Amniotic epithelial cell (primary cell): ENCODE data around the gene HACE1.

Experiments used
- DNase-seq: peaks from one replicate; pipeline ENCODE4 v3.0.0-alpha.2; 2010; ENCODE audit warnings: low read depth

HACE1 gene

DNA sequence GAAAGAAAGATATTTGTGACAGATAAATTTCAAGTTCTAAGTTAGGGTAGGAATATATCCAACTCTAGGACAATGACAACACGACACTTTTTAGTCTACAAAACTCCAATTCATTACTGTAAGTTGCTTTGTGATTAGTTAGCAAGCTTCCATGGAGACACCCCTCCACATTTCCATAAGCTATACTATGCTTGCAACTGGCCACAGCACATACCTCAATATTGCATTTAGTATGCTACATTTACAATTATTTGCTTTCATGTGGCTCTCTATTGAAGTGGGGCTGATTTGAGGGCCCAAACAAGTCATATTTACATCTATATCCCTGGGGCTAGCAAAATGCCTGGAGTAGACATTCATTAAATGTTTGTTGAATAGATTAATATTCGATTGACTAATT is 129.3 kb downstream of the HACE1 start:
- DNase-seq = no peak

DNA sequence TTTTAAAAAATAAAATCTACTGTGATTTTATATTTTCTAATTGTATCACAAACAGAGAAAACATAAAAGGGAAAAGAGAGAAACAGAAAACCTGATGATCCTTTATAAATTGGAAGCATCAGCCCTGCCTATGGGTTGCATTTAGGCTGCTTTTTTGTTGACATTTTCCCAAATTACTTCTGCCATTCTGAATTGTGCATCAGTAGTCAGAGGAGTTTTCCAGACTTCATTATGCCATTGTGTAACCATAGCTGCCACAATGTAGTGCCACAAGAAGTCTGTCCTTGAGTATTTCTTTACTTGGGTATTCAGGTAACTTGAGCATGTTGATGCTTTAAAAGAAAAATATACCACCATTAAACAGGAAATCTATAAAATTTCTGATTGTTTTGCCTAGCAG is 130.3 kb downstream of the HACE1 start:
- no peak for DNase-seq

DNA sequence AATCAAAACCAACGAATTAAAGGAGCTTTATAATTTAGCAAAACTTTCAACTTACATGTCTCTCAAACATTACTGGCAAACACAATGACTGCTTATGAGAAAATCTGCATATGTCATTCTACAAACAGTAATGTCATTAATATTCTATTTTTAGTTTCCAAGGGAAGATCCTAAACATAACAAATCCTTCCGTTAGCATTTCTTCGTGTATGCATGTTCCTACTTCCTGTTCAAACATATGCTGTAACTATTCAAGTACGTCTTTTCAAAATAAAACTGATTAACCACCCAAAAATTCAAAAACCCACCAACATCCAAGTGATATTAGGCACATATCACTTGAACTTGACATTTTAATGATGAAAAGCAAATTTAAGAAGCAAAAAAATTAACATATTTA is 131.3 kb downstream of the HACE1 start:
- DNase-seq = no peak

DNA sequence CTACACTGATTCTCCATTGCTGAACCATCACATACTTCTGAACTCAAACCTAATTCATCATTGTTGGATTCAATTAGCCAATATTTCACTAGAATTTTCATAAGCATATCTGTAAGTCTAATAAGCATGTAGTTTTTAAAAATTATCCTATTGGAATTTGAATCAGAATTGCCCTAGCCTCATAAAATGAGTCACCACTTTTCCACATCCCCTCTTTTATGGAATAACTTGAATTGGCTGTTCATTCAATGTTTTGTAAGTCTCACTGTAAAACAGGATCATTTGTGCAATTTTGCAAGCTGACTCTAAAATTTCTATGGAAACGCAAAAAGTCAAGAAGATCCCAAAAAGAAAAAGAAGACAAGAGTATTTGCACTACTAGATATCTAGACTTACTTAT is 141.0 kb downstream of the HACE1 start:
- no peak for DNase-seq

DNA sequence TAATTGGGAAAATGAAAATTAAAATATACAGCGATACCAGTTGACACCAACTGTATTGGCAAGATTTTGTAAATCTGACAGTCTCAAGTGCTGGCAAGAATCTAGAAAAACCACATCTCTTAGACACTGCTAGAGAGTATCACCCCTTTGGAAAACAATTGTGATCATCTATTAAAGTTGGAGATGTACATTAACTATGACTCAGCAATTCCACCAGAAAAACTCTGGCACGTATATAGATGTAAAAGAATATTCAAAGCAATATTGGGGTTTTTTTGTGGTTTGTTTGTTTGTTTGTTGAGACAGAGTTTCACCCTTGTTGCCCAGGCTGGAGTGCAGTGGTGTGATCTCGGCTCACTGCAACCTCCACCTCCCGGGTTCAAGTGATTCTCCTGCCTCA is 142.9 kb downstream of the HACE1 start:
- DNase-seq = no peak

DNA sequence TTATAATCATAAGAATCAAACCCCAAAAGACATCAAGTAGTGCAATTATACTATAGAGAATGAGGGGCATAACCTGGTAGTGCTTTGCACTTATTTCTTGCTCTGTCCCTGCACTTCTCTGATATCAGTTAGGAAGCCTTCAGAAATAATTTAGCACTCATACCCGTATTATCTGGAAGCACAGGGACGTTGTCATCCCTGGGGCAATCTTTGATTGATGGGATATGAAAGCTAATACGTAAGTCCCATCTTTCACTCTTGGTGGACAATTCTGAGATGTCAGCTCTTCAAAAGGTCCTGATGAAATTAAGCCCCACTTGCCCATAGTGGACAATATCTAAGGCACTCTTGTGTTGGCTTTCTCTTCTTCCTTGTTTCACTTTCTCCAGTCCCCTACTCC is 144.9 kb downstream of the HACE1 start:
- no peak for DNase-seq

DNA sequence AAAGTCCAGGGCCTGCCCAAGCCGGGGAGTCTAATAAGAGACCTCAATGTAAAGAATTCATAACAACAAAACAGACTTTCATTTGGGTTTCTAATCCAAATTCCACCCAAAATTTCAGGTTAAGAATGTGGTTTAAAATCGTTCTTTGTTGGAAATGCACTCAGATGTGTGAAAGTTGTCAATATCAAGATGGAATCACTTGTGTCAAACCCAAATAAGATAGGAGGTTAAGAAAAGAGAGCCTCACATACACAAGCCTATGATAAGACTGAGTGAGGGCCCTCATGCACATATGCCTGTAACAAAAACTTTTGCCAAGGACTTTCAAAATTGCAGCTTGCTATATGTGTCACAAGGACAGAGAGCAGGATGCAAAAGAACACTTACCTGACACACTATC is 145.7 kb downstream of the HACE1 start:
- DNase-seq = no peak

DNA sequence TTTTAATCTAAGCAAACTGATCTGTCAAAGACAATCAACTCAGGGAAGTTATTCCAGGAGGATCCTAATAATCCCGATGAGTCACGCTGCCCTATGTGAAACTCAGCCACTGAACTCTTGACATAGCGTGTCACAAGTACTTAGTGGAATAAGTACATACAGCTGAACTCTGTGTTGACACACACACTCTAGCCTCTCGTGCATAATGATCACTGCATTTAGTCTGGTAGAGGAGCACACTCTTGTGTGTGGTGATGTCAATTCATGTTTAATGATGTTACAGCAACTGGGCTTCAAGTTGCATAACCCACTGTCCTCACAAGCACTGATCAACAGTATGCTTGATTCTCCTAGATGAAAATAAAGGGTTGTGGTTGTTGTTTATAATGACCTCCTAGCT is 148.3 kb downstream of the HACE1 start:
- DNase-seq = peak; percentile 76

DNA sequence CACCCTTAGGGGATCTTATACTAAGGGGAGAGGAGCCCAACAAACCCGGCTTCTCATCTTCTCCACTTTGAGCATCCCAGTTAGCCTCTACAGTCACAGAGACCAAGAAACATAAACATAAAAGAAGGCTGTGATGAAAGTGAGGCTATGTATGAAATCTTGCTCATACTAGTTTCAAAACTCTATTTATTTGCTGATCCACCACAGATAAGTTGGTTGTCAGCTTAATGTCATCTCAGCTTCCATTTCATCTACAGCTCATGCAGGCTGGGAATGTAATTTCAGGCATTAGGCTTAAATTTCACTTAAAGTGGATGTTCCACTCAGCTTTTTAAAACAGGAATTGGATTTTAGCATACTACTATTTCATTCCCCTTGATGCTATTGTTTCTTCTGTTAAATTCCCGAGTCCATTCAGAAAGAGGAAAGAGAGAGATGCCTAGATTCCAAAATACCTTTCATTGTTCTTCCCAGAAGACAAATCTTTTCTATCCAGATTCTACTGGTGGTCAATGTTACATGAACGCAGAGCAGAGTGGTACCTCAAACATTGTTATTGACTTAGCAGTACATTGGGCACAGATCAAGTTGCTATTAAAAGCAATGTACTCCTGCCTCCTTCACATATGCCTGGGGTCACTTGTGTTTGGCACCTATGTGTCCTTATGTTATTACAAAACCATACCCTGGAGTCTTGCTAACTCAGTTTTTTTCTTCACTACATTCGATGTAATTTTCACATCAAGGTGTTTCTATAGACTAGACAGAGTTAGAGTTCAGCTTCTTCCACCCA is 149.0 kb downstream of the HACE1 start:
- peak; percentile 54 for DNase-seq

DNA sequence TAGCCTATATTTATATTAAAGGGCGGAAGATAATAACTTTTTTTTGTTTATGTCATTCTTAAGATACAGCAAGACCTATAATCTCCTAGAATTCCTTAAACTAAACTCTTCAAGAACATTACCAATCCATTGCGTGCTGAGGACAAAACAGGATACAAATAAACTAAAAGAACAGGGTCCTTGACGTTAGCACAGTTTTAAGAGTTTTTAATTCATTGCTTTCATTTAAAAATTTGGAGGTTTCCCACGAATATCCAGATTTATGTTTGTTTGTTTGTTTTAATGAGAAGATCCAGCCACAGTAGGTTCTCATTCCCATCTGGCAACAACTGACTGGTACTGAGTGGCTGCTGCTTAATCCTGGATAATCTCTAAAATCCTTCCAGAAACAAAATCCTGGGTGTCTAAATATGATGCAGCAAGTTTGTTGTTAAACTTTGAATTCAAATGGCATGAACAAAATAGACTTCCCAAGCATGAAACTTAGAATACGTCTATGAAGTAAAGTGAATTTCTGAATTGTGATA is 153.7 kb downstream of the HACE1 start:
- peak; percentile 44 for DNase-seq

DNA sequence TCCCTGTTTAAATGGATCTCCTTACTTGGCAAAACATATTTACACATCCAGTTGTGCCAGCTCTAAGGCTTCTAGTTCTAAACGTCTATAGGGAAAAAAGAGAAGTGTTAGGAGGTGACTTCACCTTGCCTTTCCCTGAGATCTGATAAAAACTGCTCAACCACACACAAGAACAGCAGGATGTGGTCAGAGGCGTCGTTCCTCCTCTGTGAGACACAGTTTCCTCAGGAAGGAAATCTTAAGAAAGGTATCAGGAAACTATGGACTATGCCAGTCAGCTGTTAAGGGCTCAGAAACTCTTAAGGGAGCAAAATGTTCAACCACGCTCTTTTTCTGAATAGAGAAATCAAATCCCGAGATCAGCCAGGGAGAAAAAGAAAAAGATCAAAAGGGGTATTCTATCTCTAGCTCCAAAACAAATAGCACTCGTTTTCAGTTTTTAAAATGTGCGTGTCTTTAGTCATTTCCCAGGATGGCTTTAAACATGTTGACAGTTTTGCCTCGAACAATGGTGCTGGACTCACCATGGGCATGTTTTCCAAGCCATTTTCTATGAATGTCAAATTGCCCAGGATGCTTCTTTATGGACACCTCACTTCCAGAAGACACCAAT is 154.5 kb downstream of the HACE1 start:
- DNase-seq = peak; percentile 85

DNA sequence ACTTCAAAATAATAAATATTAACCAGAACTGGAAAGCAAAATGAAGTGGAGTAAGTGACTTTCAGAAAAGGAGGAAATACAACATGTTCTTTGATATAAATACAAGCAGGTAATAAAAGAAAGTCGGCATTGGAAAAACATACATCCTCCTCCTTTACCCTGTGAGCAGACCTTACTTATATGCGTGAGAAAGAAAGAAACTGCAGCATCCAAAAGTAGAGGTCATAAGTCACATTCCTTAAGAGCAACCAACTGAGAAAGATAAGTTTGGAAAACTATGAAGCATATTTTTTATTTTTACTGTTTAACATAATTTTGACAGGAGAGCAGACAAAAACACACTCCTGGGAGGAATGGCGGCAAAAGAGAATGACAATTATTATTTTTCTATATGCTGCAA is 155.5 kb downstream of the HACE1 start:
- DNase-seq = no peak

DNA sequence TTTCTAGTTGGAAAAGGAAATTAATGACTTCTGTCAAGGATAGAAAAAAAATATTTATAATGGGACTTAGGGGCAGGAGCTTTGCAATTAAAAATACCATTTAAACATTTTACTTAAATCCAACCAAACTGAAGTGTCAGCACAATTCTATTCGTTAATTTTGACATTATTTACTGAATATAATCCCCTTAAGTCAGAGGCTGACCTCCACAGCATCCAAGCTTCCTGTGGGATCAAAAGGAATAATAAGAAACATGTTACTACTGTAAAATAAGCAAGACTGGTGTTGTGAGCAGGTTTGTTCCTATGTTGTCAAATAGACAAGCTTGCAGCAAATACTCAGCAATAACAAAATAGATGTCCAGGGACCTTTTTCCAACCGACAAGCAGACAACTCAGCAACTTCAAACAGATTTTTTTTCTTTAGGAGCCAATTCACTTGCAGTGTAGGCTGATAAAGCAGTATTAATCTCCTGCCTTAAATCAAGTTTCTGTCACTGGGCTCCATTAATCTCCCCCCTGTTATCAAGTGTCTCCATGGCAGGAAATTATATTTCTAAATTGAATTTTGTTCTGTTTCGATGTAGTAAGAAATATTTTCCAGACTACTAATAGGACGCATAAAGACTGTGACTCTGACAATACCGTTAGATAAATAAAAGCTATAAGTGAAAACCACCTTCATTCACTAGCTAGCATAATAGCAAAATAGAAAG is 157.4 kb downstream of the HACE1 start:
- DNase-seq = no peak

DNA sequence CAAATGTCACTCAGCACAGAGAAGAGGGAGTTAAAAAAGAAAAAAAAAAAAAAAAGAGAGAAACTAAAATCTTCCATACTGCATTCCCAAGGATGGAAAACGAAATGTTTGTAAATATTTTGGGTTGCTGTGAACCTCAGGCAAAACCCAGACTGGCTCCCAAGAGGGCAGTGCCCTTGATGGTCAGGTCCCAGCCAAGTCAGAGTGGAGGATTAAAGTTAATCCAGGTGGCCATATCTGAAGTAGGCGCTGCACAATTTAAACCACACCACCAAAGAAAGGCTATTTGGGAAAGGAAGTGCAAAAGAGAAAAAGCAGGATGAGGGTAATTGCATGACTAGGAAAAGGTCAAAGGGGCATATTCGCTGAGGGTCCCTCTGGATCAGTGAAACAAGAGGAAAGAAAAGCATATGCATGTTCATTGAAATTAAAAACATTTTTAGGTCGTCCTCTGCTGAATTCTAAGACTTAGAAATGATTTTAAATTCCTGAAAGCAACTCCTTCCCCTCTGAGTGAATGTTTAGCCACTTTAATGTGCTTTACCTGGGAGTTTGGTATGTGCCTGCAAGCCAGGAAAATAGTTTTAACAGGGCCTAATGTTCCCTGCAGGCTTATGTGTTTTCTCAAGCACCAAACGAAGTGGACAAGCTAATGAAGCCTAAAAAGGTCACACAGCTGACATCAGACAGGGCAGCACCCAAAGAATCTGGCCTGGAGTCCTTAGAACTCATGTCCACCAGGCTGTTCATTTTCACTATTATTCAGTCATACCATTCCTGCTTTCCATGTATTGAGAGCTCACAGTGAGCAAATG is 159.1 kb downstream of the HACE1 start:
- DNase-seq = no peak

DNA sequence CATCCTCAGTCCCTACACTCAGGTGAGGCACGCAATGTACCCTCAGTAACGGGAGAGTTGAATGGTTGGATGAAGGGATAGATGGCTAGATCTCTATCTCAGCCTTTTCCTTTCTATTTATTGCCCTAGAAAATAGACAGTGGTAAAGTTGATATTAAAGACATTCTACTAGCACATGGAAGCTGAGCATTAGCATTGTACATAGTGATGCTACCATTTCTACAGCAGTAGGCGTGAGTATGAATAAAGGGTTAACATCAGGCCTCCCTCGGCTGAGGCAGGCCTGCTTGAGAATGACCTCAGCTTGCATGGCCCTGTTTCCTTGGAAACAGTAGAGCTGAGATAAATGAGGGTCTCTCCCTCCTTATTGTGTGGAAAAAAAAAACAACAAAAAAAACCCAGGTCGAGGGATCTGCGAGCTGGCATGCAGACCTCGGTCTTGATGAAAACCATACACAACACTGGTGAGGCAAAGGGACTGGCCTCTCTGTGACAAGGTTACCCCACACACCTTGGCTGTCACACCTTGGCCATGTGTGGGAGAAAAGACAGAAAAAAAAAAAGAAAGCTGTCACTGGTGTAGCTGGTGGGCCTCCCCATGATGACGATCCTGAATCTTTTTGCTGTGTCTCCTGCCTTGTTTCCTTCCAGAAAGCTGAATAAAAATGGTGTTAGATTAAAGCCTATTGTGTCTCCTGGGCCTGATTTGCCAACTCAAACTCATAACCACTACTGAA is 160.0 kb downstream of the HACE1 start:
- DNase-seq = no peak

DNA sequence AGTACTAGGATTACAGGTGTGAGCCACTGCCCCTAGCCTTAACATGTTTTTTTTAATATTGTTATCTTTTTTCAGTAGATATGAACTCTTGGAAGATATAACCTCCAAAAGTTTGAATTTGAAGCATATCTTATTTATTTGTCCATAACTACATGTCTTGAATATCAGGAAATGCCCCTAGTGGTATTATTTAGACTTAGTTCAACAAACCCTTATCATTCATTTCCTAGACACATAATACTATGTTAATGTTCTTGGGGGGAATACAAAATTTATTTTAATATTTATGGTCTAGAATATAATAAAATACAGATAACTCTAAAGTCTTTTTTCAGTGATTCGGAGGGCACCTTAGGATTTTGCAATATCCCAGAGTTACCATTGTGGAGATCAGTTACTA is 160.7 kb downstream of the HACE1 start:
- no peak for DNase-seq

DNA sequence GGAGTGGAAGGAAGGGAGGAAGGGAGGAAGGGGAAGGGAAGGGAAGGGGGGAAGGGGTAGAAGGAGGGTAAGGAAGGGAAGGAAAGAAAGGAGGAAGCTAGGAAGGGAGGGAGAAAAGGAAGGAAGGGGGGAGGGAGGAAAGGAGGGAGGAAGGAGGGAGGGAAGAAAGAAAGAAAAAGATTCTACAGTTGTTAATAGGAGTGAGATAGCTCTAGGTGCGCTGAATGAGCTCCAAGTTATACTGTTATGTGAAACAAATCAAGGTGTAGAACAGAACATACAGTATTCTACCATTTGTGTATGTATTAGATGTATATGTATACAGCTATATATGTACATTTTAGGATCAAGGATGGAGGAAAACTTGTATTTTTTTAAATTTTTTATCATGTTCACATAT is 167.7 kb downstream of the HACE1 start:
- DNase-seq = no peak

DNA sequence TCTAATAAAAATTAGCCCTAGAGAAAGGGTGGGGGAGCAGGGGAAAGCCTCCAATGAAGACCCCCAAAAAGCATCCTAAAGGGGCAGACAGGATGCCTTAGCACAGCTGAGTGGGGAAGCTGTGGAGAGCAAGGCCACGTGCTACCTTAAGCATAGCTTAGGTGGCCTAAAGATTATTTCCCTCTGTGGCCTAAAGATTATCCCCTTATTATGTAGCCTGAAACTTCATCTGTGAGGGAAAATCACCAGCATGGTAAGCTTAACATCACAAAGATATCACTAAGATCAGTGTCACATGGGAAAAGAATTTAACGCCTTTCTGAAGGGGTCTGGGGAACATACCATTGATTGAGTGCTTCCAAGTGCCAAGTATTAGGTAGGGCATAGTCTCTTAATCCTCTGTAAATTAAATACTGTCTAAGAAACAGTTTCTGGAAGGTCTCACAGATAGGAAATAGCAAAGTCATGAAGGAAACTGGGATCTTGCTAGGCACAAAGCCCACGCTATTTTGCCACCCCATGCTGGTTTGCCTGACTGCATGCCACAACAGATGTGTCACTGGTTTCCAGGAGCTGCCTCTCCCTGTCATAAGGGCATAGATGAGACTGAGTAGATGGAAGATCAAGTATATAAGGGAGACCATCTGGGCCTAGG is 170.0 kb downstream of the HACE1 start:
- peak; percentile 83 for DNase-seq

DNA sequence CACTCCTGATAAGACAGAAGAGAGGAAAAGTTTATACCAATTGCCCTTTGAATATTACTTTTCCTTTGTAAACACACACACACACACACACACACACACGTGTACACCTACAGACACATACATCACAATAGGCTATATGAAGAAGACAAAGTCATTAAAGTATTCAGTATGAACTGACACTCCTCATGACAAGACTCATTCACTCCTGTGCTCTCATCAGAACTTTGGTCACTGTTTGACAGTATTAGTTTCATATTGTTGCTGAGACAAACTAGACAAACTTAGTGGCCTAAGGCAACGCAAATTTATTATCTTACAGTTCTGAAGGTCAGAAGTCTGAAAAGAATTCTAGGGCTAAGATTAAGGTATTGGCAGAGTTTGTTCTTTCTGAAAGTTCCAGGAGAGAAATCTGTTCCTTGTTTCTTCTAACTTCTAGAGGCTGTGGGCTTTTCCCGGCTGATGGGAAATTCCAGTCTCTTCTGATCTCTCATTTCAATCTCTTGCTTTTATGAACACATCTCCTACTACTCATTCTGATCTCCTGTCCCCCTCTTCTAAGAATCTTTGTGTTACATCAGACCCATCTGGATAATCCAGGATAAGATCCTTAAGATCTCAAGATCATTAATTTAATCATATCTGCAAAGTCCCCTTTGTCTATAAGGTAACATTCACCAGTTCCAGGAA is 171.3 kb downstream of the HACE1 start:
- no peak for DNase-seq

DNA sequence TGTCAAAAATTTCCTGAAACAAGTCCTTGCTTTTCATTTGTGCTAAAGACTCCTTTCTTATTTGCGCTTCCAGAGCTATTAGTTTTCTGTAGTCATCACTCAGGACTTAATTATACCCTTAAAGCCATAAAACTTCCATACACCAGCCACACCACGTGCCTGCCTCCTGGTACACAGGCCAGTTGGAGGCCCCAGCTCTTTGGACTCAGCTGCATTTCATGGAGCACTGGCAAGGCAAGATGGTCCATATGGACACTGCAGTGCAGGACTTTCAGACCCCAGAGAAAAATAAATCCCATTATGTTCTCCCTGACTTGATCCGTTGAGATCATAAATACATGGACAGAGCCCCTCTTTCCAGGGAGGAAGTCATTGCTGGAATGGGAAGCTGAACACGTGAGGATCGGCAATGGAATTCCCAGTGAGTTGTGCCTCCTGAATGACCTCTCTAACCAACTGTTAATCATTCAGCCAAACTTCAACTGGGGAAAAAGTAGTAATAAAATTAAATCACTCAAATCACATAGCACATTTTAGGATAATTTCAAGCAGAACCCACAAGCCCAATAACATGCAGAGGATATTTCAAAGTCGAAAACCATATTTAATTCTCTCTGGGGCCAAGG is 173.1 kb downstream of the HACE1 start:
- DNase-seq = no peak
